Measurements from ENCODE around the gene EFEMP1. TPM values are rescaled to one million over a fixed set of nuclear protein-coding genes. Genes with fewer than 3 reads are reported as not detected.
A peak's percentile ranks its signal among the peaks of the same experiment; 100 is the strongest.

Gene EFEMP1
- 0.66 and 1.9 TPM in 2 replicates for total RNA-seq
- polyA plus RNA-seq = 0.35 and 2.4 TPM in 2 replicates

DNA sequence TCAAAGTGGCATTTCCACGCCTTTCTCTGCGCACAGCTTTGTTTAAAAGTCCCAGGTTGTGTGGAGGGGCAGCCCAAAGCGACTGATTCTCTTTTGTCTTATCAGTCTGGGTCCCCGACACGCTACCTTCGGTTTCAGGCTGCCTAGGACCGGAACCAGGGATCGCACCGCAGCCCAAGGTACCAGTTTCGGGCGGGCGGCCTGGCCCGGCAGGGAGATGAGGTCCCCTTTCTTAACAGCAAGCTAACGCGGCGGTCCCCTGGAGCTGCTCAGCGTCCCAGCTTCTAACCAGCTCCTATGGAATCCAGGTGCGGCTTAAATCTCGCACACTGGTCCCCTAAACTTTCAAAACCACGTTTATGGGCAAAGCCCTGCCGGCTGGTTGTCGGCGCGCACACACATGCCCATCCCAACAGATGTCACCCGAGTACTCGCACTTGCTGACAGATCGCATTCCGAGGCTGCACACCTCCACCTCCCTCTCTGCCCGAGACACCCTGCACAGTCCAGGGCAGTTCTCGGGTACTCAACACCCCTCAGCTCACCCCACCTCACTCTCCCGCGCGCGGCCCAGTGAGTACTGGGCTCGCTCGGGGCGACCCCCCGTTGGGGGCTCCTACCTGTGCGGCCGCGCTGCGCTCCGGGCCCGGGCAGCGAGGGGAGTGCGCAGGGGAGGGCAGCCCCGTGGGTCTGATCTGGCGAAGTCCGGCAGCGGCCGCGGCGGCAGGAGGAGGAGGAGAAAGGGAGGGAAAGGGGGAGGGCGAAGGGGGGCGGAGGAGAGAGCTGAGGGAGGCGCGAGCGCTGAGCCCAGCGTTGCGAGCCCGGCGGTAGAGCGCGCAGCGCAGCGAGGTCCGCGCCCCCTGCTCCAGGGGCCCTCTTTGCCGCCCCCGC, at the start of gene EFEMP1:
Gene EFEMP1 (minus strand): TSS at position 692 of the 891 bp plus-strand sequence. CDS start 1,342 bp downstream, outside the sequence.
- Histone ChIP-seq H3K4me1 (ENCODE audit: low read depth) (peaks cover 5% of the 10 kb centered on the region), H3K27me3 (peaks cover 69% of the 10 kb centered on the region), H3K4me3 (peak within 1 kb of the TSS; percentile 41), H3K9me3 (ENCODE audit: low read depth) (no peaks in the 10 kb centered on the region), H3K36me3 (no peaks in the 10 kb centered on the region), H3K27ac (no peak within 1 kb of the TSS)
- no peak for TF ChIP-seq CTCF (IDR thresholded peaks at IDR 0.05; ENCODE audit: low read depth, low read length)
- peak; percentile 71 to 87 for DNase-seq (ENCODE audit: low read depth in 1 of 2, low spot score in 1 of 2)

- Histone ChIP-seq H3K4me1 (ENCODE audit: low read depth) (no peaks in the 10 kb centered on the region), H3K36me3 (no peaks in the 10 kb centered on the region), H3K9me3 (ENCODE audit: low read depth) (no peaks in the 10 kb centered on the region), H3K27me3 (peaks cover 3% of the 10 kb centered on the region), H3K4me3 (no peak overlapping the region), H3K27ac (no peak overlapping the region)
- DNase-seq (ENCODE audit: low read depth in 1 of 2, low spot score in 1 of 2) = no peak
- TF ChIP-seq CTCF (IDR thresholded peaks at IDR 0.05; ENCODE audit: low read depth, low read length) = no peak
Measured at GRCh38 chr2:55970500-55970899, 46.9 kb upstream of the EFEMP1 start.

DNA sequence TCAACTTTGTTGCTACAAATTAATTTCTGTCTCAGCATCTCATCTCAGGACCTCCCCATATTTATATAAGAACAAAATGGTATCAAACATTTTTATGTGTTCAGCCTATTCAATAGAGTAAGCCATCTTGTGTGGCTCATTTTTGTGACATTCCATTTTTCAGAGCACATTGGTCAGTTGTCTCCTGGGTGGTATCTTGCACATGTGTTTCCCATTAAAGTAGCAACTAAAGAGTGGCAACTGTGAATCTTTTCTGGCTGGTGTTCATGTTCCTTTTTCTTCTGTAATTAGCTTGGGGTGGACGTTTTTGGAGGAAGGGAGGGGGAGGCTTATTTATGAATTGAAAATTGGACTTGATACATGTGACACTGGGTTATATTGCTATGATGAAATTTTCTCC, 45.4 kb upstream of the EFEMP1 start:
- H3K4me3 ChIP-seq = no peak overlapping the region
- H3K27me3 ChIP-seq = peaks cover 3% of the 10 kb centered on the region
- H3K36me3 ChIP-seq = no peaks in the 10 kb centered on the region
- H3K9me3 ChIP-seq (ENCODE audit: low read depth) = no peaks in the 10 kb centered on the region
- no peak for TF ChIP-seq CTCF (IDR thresholded peaks at IDR 0.05; ENCODE audit: low read depth, low read length)
- no peak for DNase-seq (ENCODE audit: low read depth in 1 of 2, low spot score in 1 of 2)
- no peak overlapping the region for H3K27ac ChIP-seq
- no peaks in the 10 kb centered on the region for H3K4me1 ChIP-seq (ENCODE audit: low read depth)

DNA sequence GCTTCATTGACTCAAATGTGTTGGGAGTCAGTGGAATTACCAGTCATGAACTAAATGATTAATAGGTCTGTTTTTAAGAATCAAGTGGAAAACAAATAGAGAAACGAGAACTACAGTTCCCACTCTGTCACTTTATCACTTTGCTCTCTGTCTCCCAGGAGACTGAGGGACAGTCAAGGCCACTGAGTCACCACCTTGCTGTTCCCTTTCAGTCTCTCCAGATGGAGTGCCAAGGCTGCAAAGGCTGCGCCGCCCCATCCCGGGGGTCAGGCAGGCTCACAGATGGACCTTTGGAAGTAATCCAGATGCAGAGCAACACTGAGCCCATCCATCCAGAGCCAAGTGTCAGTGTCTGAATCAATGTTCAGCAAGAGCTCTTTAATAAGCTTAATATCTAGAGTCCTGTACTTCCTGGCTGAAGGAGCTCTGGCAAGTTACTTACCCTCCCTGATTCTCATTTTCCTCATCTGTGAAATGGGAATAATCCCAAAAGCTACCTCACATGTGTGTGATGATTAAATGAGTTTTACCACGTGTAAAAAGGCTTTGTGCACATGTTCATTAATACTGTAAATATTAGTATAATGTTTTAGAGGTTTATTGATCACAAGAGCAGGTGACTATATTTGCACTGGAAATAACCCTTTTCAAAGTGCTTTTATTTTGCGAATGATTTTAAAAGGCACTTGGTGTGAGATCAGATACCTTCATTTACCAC, 43.0 kb upstream of the EFEMP1 start:
- TF ChIP-seq CTCF (IDR thresholded peaks at IDR 0.05; ENCODE audit: low read depth, low read length) = no peak
- Histone ChIP-seq H3K4me1 (ENCODE audit: low read depth) (no peaks in the 10 kb centered on the region), H3K9me3 (ENCODE audit: low read depth) (no peaks in the 10 kb centered on the region)

GRCh38 chr2:55965966-55966365, 42.4 kb upstream of the EFEMP1 start:
- H3K27me3 ChIP-seq = peaks cover 3% of the 10 kb centered on the region
- H3K4me1 ChIP-seq (ENCODE audit: low read depth) = no peaks in the 10 kb centered on the region
- no peak overlapping the region for H3K27ac ChIP-seq
- H3K36me3 ChIP-seq = no peaks in the 10 kb centered on the region
- H3K4me3 ChIP-seq = no peak overlapping the region
- DNase-seq (ENCODE audit: low read depth in 1 of 2, low spot score in 1 of 2) = peak in 1 of 2 donors; percentile 60
- no peaks in the 10 kb centered on the region for H3K9me3 ChIP-seq (ENCODE audit: low read depth)
- TF ChIP-seq CTCF (IDR thresholded peaks at IDR 0.05; ENCODE audit: low read depth, low read length) = no peak

More for the DNA sequence above, 43.0 kb upstream of the EFEMP1 start:
- DNase-seq (ENCODE audit: low read depth in 1 of 2, low spot score in 1 of 2) = peak in 1 of 2 donors; percentile 55
- Histone ChIP-seq H3K27ac (no peak overlapping the region), H3K36me3 (no peaks in the 10 kb centered on the region), H3K4me3 (no peak overlapping the region), H3K27me3 (peaks cover 3% of the 10 kb centered on the region)

Data from cardiac muscle cell (in vitro differentiated cells and primary cell).